ENCODE measurements around the gene LIPC. TPM values are rescaled to one million over a fixed set of nuclear protein-coding genes. Genes with fewer than 3 reads are reported as not detected.

Gene LIPC
- total and polyA plus RNA-seq, 10 of the 15 experiments (the other 5 are each of a cell fraction or from before 2014, with no cell fraction given) = 0.06 to 0.31 (median 0.16) TPM; not detected in 1

DNA sequence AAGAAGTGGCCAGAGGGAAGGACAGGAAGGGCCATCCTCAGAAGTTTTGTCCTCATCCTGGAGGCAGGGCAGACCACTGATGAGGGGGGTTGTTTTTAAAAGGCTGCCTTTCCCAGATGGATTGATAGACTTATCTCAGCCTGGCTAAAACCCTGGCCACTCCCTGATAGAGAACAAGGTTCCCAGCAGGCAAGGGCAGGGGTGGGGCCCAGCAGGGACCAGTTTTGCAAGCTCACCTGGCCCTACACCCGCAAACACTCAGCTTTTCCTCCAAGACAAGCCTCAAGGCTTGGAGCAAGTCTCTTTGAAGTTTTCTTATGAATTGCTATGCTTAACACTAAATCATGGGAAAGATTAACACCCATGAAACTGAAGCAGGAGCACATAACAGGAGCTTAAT lies 9.1 kb downstream of the LIPC start (continued):
- TF ChIP-seq, protein P1, sequence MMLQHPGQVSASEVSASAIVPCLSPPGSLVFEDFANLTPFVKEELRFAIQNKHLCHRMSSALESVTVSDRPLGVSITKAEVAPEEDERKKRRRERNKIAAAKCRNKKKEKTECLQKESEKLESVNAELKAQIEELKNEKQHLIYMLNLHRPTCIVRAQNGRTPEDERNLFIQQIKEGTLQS (IDR thresholded peaks at IDR 0.05; ENCODE audit: borderline replicate concordance, extremely low read depth, low read depth, low read length) = no peak
- TF ChIP-seq, protein P2, sequence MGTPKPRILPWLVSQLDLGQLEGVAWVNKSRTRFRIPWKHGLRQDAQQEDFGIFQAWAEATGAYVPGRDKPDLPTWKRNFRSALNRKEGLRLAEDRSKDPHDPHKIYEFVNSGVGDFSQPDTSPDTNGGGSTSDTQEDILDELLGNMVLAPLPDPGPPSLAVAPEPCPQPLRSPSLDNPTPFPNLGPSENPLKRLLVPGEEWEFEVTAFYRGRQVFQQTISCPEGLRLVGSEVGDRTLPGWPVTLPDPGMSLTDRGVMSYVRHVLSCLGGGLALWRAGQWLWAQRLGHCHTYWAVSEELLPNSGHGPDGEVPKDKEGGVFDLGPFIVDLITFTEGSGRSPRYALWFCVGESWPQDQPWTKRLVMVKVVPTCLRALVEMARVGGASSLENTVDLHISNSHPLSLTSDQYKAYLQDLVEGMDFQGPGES (IDR thresholded peaks at IDR 0.05) = no peak
- TF ChIP-seq ZSCAN29 (IDR thresholded peaks at IDR 0.05) = no peak

GRCh38 chr15:58441376-58442070 lies 9.7 kb downstream of the LIPC start:
- RAD21 ChIA-PET (ENCODE audit: unreplicated experiment) = interaction anchor here (0.5 kb wide), 1 partner anchor 62 kb away, joined by 4 read pairs; no protein-coding TSS in a partner anchor
- no peak overlapping the region for H3K27ac ChIP-seq (ENCODE audit: control insufficient read depth, insufficient read depth)
- intact Hi-C loops (cut with micrococcal nuclease; ENCODE audit: unreplicated experiment) = no loop called here
- POLR2A ChIA-PET = interaction anchor here (0.5 kb wide), 1 partner anchor 316 kb away, joined by 3 read pairs; no protein-coding TSS in a partner anchor
- CTCF ChIA-PET = interaction anchor here (0.8 to 1.6 kb wide), 2 partner anchors 17 to 20 kb away, joined by 5 to 6 read pairs; no protein-coding TSS in a partner anchor
- H3K9ac ChIP-seq (ENCODE audit: control insufficient read depth, insufficient read depth, low read length) = no peak overlapping the region
- SMC1A ChIA-PET (ENCODE audit: uncharacterized antibody, unreplicated experiment) = interaction anchor here (1.2 to 1.8 kb wide), 7 partner anchors 13 to 156 kb away, joined by 3 to 6 read pairs (median 3); no protein-coding TSS in a partner anchor
- H2AFZ ChIP-seq (ENCODE audit: control insufficient read depth, low read depth, low read length) = no peak overlapping the region
- no TSS peak for BruUV-seq (replicated peaks)
- H3K27me3 ChIP-seq (replicated peaks in 1 of 2; ENCODE audit: control insufficient read depth in 2 of 2, insufficient read depth in 2 of 2, low read length in 1 of 2) = no peaks in the 10 kb centered on the region
- H4K20me1 ChIP-seq (ENCODE audit: control insufficient read depth, insufficient read depth) = no peaks in the 10 kb centered on the region
- H3K4me1 ChIP-seq (ENCODE audit: control insufficient read depth, insufficient read depth, low read length) = no peaks in the 10 kb centered on the region
- WGBS (ENCODE audit: insufficient coverage, insufficient replicate concordance, low lambda C conversion rate, missing lambda C conversion rate) = 46% methylated on average over 9 of the region's 9 CpGs
- no peaks in the 10 kb centered on the region for H3K79me2 ChIP-seq (ENCODE audit: control insufficient read depth, insufficient read depth, low read length)
- no peaks in the 10 kb centered on the region for H3K36me3 ChIP-seq (ENCODE audit: control insufficient read depth in 2 of 2, insufficient read depth in 2 of 2, low read length in 1 of 2)
- TF ChIP-seq JUNB (IDR thresholded peaks at IDR 0.05) = no peak
- no peak for TF ChIP-seq ZBTB11 (CRISPR knock-in tag; IDR thresholded peaks at IDR 0.05)
- no peak for TF ChIP-seq IRF4 (IDR thresholded peaks at IDR 0.05; ENCODE audit: low read depth, low read length)
- TF ChIP-seq FOXM1 (IDR thresholded peaks at IDR 0.05; ENCODE audit: low read depth, low read length) = no peak
- TF ChIP-seq BRCA1 (IDR thresholded peaks at IDR 0.05; ENCODE audit: low read depth, low read length) = no peak
- no peaks in the 10 kb centered on the region for H3K9me3 ChIP-seq (replicated peaks; ENCODE audit: control insufficient read depth, insufficient read depth, low read length)
- no peak for ATAC-seq
- DNase-seq (ENCODE audit: low read depth, low spot score) = no peak
- in situ Hi-C loops (cut with MboI) = no loop called here
- H3K4me2 ChIP-seq (ENCODE audit: control insufficient read depth, insufficient read depth) = no peak overlapping the region
- no peak for FAIRE-seq
- H3K4me3 ChIP-seq = no peak overlapping the region

All from GM12878 (cell line).